Endothelial cell (in vitro differentiated cells): ENCODE data around the gene PIGT. TPM values are rescaled to one million over a fixed set of nuclear protein-coding genes. Genes with fewer than 3 reads are reported as not detected.

ENCODE experiments used
- DNase-seq: peaks from one replicate; pipeline ENCODE4 v3.0.0; 2021; ENCODE audit warnings: low spot score
- H3K27ac Mint-ChIP-seq: one replicate; pipeline ENCODE4 v1.8.0; 2021; ENCODE audit warnings: mixed read lengths, inconsistent platforms; ENCODE audit not compliant: unreplicated experiment
- H3K27me3 Mint-ChIP-seq: one replicate; pipeline ENCODE4 v1.8.0; 2021; ENCODE audit warnings: mild to moderate bottlenecking, moderate library complexity, mixed read lengths, inconsistent platforms; ENCODE audit not compliant: unreplicated experiment
- H3K36me3 Mint-ChIP-seq: one replicate; pipeline ENCODE4 v1.8.0; 2021; ENCODE audit warnings: mild to moderate bottlenecking, low read depth, mixed read lengths, inconsistent platforms; ENCODE audit not compliant: unreplicated experiment
- H3K4me1 Mint-ChIP-seq: one replicate; pipeline ENCODE4 v1.8.0; 2021; ENCODE audit warnings: mild to moderate bottlenecking, mixed read lengths, inconsistent platforms; ENCODE audit not compliant: unreplicated experiment
- H3K4me3 Mint-ChIP-seq: one replicate; pipeline ENCODE4 v1.8.0; 2021; ENCODE audit warnings: mild to moderate bottlenecking, mixed read lengths, inconsistent platforms; ENCODE audit not compliant: unreplicated experiment
- H3K9me3 Mint-ChIP-seq: one replicate; pipeline ENCODE4 v1.8.0; 2021; ENCODE audit warnings: mixed read lengths, inconsistent platforms; ENCODE audit not compliant: unreplicated experiment
- CTCF ChIP-seq: fragments of 200-600 bp; sonication (generic); IDR thresholded peaks from one replicate; pipeline ENCODE4 v1.5.0; 2021; ENCODE audit warnings: antibody characterized with exemption; ENCODE audit not compliant: unreplicated experiment
- total RNA-seq: library from RNA; stranded (reverse); fragmentation: NEBNext Ultra II Directional; extraction: Animal tissue kit (Norgen Biotek cat#: 25700); gene quantifications from one replicate; pipeline ENCODE4 v1.2.1, GENCODE V29; 2021; ENCODE audit not compliant: unreplicated experiment

Gene PIGT
- total RNA-seq, 1 donor from 2014 or later: 68.6 TPM

GRCh38 chr20:45427236-45428149 is 11.6 kb downstream of the PIGT start:
- no peak for DNase-seq
- H3K27ac Mint-ChIP-seq: no peak overlapping the region
- no peak overlapping the region for H3K4me3 Mint-ChIP-seq
- no peak for TF ChIP-seq CTCF
- H3K36me3 Mint-ChIP-seq: peaks cover 18% of the 10 kb centered on the region
- peaks cover 3% of the 10 kb centered on the region for H3K4me1 Mint-ChIP-seq
- H3K9me3 Mint-ChIP-seq: no peaks in the 10 kb centered on the region
- peaks cover 2% of the 10 kb centered on the region for H3K27me3 Mint-ChIP-seq

GRCh38 chr20:45429618-45430017 is 13.7 kb downstream of the PIGT start:
- no peaks in the 10 kb centered on the region for H3K9me3 Mint-ChIP-seq
- peaks cover 3% of the 10 kb centered on the region for H3K4me1 Mint-ChIP-seq
- no peak overlapping the region for H3K27ac Mint-ChIP-seq
- peaks cover 2% of the 10 kb centered on the region for H3K27me3 Mint-ChIP-seq
- DNase-seq: no peak
- no peak overlapping the region for H3K4me3 Mint-ChIP-seq
- no peak for TF ChIP-seq CTCF
- H3K36me3 Mint-ChIP-seq: peaks cover 18% of the 10 kb centered on the region

- DNase-seq: no peak
- H3K27me3 Mint-ChIP-seq: peaks cover 6% of the 10 kb centered on the region
- no peaks in the 10 kb centered on the region for H3K9me3 Mint-ChIP-seq
- no peak overlapping the region for H3K4me3 Mint-ChIP-seq
- no peak for TF ChIP-seq CTCF
- no peak overlapping the region for H3K27ac Mint-ChIP-seq
- H3K36me3 Mint-ChIP-seq: peaks cover 7% of the 10 kb centered on the region
- H3K4me1 Mint-ChIP-seq: peaks cover 3% of the 10 kb centered on the region
Measured at GRCh38 chr20:45432294-45432693, 16.4 kb downstream of the PIGT start.

- no peak for DNase-seq
- no peak overlapping the region for H3K4me3 Mint-ChIP-seq
- H3K36me3 Mint-ChIP-seq: peaks cover under 1% of the 10 kb centered on the region
Measured at GRCh38 chr20:45433316-45433715, 17.4 kb downstream of the PIGT start.

More at GRCh38 chr20:45433316-45433715, 17.4 kb downstream of the PIGT start:
- H3K9me3 Mint-ChIP-seq: no peaks in the 10 kb centered on the region
- peaks cover 6% of the 10 kb centered on the region for H3K27me3 Mint-ChIP-seq
- no peak for TF ChIP-seq CTCF
- no peaks in the 10 kb centered on the region for H3K4me1 Mint-ChIP-seq
- H3K27ac Mint-ChIP-seq: no peak overlapping the region
